K562 (cell line): ENCODE measurements around the gene SNX25. TPM values are rescaled to one million over a fixed set of nuclear protein-coding genes. Genes with fewer than 3 reads are reported as not detected.

ENCODE experiments used
- ATAC-seq: fragments of 200-7000 bp; cut with Tn5 transposase; 3 replicates; pipeline ENCODE4 v1.9.1; 2020; ENCODE audit warnings: moderate library complexity
- BruUV-seq: library from RNA; stranded (reverse); fragments of 400-500 nt; replicated peaks from 2 replicates; lab custom pipeline; 2021; lab: Mats Ljungman, UMichigan
- CTCF ChIA-PET: fragments of 300-600 bp; formaldehyde crosslinking; extraction: SDS; loops from one replicate; lab custom pipeline; 2021; ENCODE audit warnings: low intra/inter-chr PET ratio; lab: Yijun Ruan, JAX
- POLR2A ChIA-PET: fragments of 300-600, 350-650 bp; sonication (Branson Sonifier 250); formaldehyde crosslinking; extraction: SDS; loops from one replicate; lab custom pipeline; 2021; ENCODE audit warnings: antibody characterized with exemption, inconsistent platforms; lab: Yijun Ruan, JAX
- DNase-seq, 4 experiments: peaks; one replicate each; pipeline versions ENCODE4 v3.0.0 to v3.0.0-alpha.2; 2011 to 2018; ENCODE audit warnings: low spot score in 3 of 4, mixed read lengths in 3 of 4; ENCODE audit errors: extremely low read depth in 1 of 4
- FAIRE-seq: peaks from 2 replicates; lab custom pipeline; 2011; peaks lifted over from hg19 to GRCh38; lab: Jason Lieb, UNC
- H2AFZ ChIP-seq: 2 replicates; pipeline ENCODE4 v1.6.0; 2011; ENCODE audit warnings: low read depth, low read length, control low read depth, inconsistent platforms
- H3K27ac ChIP-seq: fragments of 200-600 bp; 3 replicates; pipeline ENCODE4 v1.8.0; 2011; ENCODE audit warnings: low read depth, mild to moderate bottlenecking, control low read depth, inconsistent platforms, low read length, moderate library complexity, mixed read lengths; ENCODE audit errors: extremely low read depth
- H3K27me3 ChIP-seq, 2 experiments: fragments of 300-600 bp in 1 of 2; 2 replicates in 1 of 2; 3 replicates in 1 of 2; pipeline versions ENCODE4 v1.6.0 to v1.8.0; 2011; ENCODE audit warnings: inconsistent platforms in 2 of 2, low read length in 2 of 2, mild to moderate bottlenecking in 1 of 2, mixed read lengths in 1 of 2, moderate library complexity in 1 of 2; ENCODE audit not compliant: control insufficient read depth in 2 of 2, insufficient read depth in 2 of 2
- H3K36me3 ChIP-seq: fragments of 300-600 bp; 3 replicates; pipeline ENCODE4 v1.8.0; 2011; ENCODE audit warnings: mild to moderate bottlenecking, low read length, inconsistent platforms; ENCODE audit not compliant: control insufficient read depth, insufficient read depth
- H3K4me1 ChIP-seq, 2 experiments: fragments of 200-600 bp in 1 of 2; replicated peaks in 1 of 2; 2 replicates in 1 of 2; 3 replicates in 1 of 2; pipeline versions ENCODE4 v1.5.1 to v1.8.0; 2011; ENCODE audit warnings: inconsistent platforms in 2 of 2, low read length in 2 of 2, mild to moderate bottlenecking in 1 of 2, mixed read lengths in 1 of 2, moderate library complexity in 1 of 2; ENCODE audit not compliant: control insufficient read depth in 2 of 2, insufficient read depth in 2 of 2
- H3K4me2 ChIP-seq: 2 replicates; pipeline ENCODE4 v1.6.1; 2011; ENCODE audit warnings: low read length, control low read depth, inconsistent platforms, mixed read lengths; ENCODE audit not compliant: insufficient read depth
- H3K4me3 ChIP-seq: fragments of 200-600 bp; sonication (generic), shearing (Covaris generic); 2 replicates; pipeline ENCODE4 v1.5.1; 2016; ENCODE audit warnings: control low read depth, inconsistent platforms
- H3K79me2 ChIP-seq: fragments of 200-600 bp; 3 replicates; pipeline ENCODE4 v1.8.0; 2011; ENCODE audit warnings: low read length, inconsistent platforms; ENCODE audit not compliant: control insufficient read depth, insufficient read depth
- H3K9ac ChIP-seq, 2 experiments: 2 replicates each; pipeline versions ENCODE4 v1.6.0 to v1.6.1; 2011; ENCODE audit warnings: low read depth in 2 of 2, low read length in 2 of 2, control low read depth in 1 of 2, inconsistent platforms in 1 of 2, mild to moderate bottlenecking in 1 of 2, mixed read lengths in 1 of 2; ENCODE audit not compliant: insufficient read depth in 1 of 2
- H3K9me1 ChIP-seq: one replicate; pipeline ENCODE4 v1.6.0; 2011; ENCODE audit warnings: inconsistent platforms, mild to moderate bottlenecking, low read length, moderate library complexity; ENCODE audit not compliant: control insufficient read depth, insufficient read depth
- H3K9me3 ChIP-seq: replicated peaks from 2 replicates; pipeline ENCODE4 v1.5.1; 2011; ENCODE audit warnings: low read depth, low read length, inconsistent platforms; ENCODE audit not compliant: control insufficient read depth, insufficient read depth
- H4K20me1 ChIP-seq: replicated peaks from 2 replicates; pipeline ENCODE4 v1.6.1; 2011; ENCODE audit warnings: low read length, inconsistent platforms, mixed read lengths; ENCODE audit not compliant: control insufficient read depth, insufficient read depth
- ARID1B ChIP-seq: fragments of 450-650 bp; IDR thresholded peaks from 2 replicates; pipeline ENCODE4 v1.6.1; 2016; ENCODE audit warnings: antibody characterized with exemption, mild to moderate bottlenecking, inconsistent platforms
- CEBPB ChIP-seq: fragments of 450-650 bp; IDR thresholded peaks from 2 replicates; pipeline ENCODE4 v1.6.1; 2016; ENCODE audit warnings: missing genetic modification characterization, missing compliant biosample characterization
- DDX20 ChIP-seq: fragments of 450-650 bp; IDR thresholded peaks from 2 replicates; pipeline ENCODE4 v1.6.1; 2016; ENCODE audit warnings: missing genetic modification characterization, low read depth, mild to moderate bottlenecking, missing compliant biosample characterization, moderate library complexity
- JUND ChIP-seq, 2 experiments: IDR thresholded peaks; 2 replicates in 1 of 2; 3 replicates in 1 of 2; pipeline ENCODE4 v1.6.1; 2011; ENCODE audit warnings: borderline replicate concordance in 2 of 2, low read depth in 2 of 2, low read length in 2 of 2, improper control_type of control experiment in 1 of 2, missing biosample characterization in 1 of 2, missing genetic modification characterization in 1 of 2, missing genetic modification reagents in 1 of 2
- NEUROD1 ChIP-seq: fragments of 150-350 bp; IDR thresholded peaks from 2 replicates; pipeline ENCODE4 v1.6.1; 2014; ENCODE audit warnings: borderline replicate concordance, low read length, low read depth; ENCODE audit not compliant: partially characterized antibody
- POLR3A ChIP-seq: IDR thresholded peaks from 2 replicates; pipeline ENCODE4 v1.6.1; 2011; ENCODE audit warnings: borderline replicate concordance, mild to moderate bottlenecking, moderate library complexity; ENCODE audit not compliant: insufficient read length, insufficient read depth; ENCODE audit errors: extremely low read depth
- U2AF1 ChIP-seq: fragments of 200-400 bp; formaldehyde crosslinking; optimal IDR thresholded peaks from 2 replicates; pipeline ENCODE3; 2017; ENCODE audit warnings: mild to moderate bottlenecking, low read depth, low read length, moderate library complexity
- ZNF121 ChIP-seq: sonication (generic); formaldehyde crosslinking; conservative IDR thresholded peaks from 2 replicates; pipeline ENCODE4 v1.8.0; 2022; ENCODE audit warnings: missing genetic modification reagents
- ZNF174 ChIP-seq: fragments of 250-450 bp; sonication (Bioruptor Pico); IDR thresholded peaks from 2 replicates; pipeline ENCODE4 v1.4.0; 2020; ENCODE audit warnings: mild to moderate bottlenecking
- WGBS: fragments of 100-300 bp; shearing (Covaris generic); methylation state at CpG from one replicate; pipeline ENCODE4 v1.1.6; 2016; ENCODE audit warnings: low coverage, mixed read lengths; ENCODE audit not compliant: insufficient coverage; ENCODE audit errors: missing lambda C conversion rate; 5-methylcytosine and 5-hydroxymethylcytosine counted together
- in situ Hi-C: fragments of 300-500 bp; cut with MboI; formaldehyde crosslinking; loops from 4 replicates; pipeline ENCODE4 v1.15.0; 2018; ENCODE audit warnings: inconsistent platforms, mixed read lengths
- intact Hi-C: fragments of 100-400 bp; cut with micrococcal nuclease; formaldehyde crosslinking; loops from 2 replicates; pipeline ENCODE4 v1.14.2; 2022
- polyA plus RNA-seq, 8 experiments: library from polyadenylated mRNA; depleted of rRNA in 4 of 8; stranded (reverse) in 5 of 8; unstranded in 3 of 8; fragments of >200 nt; fragmentation: Nextera tagmentation in 2 of 8; fragmentation: Illumina TruSeq in 1 of 8; extraction: Ambion mirVana in 2 of 8; extraction: Trizol in 1 of 8; gene quantifications; 2 replicates each; pipeline versions ENCODE4 v1.2.1 to v1.2.3, GENCODE V29; 2011 to 2014; ENCODE audit warnings: inconsistent platforms in 1 of 8, missing spikeins in 1 of 8
- total RNA-seq, 7 experiments: library from RNA; depleted of rRNA in 6 of 7; stranded (reverse); fragments of >200 nt in 6 of 7; fragmentation: Illumina TruSeq in 2 of 7; extraction: Trizol in 2 of 7; gene quantifications; 2 replicates each; pipeline versions ENCODE4 v1.2.1 to v1.2.3, GENCODE V29; 2011 to 2021; ENCODE audit warnings: low replicate concordance in 1 of 7
- TF ChIP-seq, protein P1 (sequence below): sonication (generic); formaldehyde crosslinking; IDR thresholded peaks from 2 replicates; pipeline ENCODE4 v1.8.0; 2022; ENCODE audit warnings: missing genetic modification reagents, mild to moderate bottlenecking, borderline replicate concordance
- TF ChIP-seq, protein P2 (sequence below): fragments of 450-650 bp; IDR thresholded peaks from 2 replicates; pipeline ENCODE4 v1.6.1; 2017; ENCODE audit warnings: antibody characterized with exemption

The SNX25 gene
- total and polyA plus RNA-seq, 9 of the 15 experiments (the other 6 are each of a cell fraction or from before 2014, with no cell fraction given) = 2.5 to 23.4 (median 13.3) TPM

DNA sequence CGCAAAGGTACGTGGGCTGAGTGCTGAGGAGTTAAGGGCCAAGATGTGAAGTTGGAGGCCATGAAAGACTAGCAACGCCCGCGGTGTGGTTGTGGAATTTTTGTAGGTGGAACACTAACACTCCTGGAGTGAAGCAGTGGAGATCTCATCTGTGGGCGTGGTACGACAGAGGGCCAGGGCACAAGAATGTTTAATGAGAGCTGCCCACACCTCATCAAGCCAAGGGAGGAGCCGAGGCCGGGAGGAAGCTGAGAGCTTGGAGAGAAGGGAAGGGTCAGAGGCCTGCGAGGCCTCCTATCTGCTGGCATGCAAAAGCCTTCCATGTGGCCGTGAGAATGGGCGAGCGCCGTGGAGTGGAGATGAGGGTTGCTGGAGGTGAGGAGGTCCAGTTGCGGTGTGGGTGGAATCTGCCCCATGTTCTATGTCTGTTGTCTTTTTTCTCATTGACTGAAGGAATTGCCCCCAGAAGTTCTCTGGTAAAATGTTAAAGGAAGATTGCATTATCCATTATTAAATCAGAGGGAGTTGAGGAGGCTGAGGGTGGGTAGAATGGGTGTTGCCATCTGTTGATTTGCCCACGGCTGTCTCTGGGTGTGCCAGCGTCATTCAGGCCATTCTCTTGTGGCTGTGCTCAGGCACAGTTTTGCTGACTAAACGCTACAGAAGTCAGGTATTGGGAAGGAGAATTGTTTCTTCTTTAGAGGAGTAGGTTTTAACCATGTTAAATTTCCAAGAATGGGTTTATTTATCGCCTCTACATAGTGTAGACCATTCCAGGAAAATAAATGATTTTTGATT, 19.8 kb downstream of the SNX25 start:
- H3K27me3 ChIP-seq = no peaks in the 10 kb centered on the region
- H4K20me1 ChIP-seq = 0 out of 2 replicates have a peak, but pooled peaks cover 3% of the 10 kb centered on the region
- no peak; the same call in 2 of the 3 replicates for ATAC-seq
- DNase-seq = no peak
- TF ChIP-seq, protein P1, sequence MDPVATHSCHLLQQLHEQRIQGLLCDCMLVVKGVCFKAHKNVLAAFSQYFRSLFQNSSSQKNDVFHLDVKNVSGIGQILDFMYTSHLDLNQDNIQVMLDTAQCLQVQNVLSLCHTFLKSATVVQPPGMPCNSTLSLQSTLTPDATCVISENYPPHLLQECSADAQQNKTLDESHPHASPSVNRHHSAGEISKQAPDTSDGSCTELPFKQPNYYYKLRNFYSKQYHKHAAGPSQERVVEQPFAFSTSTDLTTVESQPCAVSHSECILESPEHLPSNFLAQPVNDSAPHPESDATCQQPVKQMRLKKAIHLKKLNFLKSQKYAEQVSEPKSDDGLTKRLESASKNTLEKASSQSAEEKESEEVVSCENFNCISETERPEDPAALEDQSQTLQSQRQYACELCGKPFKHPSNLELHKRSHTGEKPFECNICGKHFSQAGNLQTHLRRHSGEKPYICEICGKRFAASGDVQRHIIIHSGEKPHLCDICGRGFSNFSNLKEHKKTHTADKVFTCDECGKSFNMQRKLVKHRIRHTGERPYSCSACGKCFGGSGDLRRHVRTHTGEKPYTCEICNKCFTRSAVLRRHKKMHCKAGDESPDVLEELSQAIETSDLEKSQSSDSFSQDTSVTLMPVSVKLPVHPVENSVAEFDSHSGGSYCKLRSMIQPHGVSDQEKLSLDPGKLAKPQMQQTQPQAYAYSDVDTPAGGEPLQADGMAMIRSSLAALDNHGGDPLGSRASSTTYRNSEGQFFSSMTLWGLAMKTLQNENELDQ (CRISPR knock-in tag) = no peak
- TF ChIP-seq DDX20 (tag) = no peak
- no peak for TF ChIP-seq NEUROD1
- no peak for TF ChIP-seq ZNF121 (CRISPR knock-in tag)
- no peak for TF ChIP-seq U2AF1
- TF ChIP-seq CEBPB (tag) = no peak
- TF ChIP-seq ARID1B = no peak
- TF ChIP-seq POLR3A = no peak
- no peak for TF ChIP-seq JUND (IDR thresholded peaks at IDR 0.05; ENCODE audit: borderline replicate concordance, low read depth, low read length)
- TF ChIP-seq JUND (tag; IDR thresholded peaks at IDR 0.05; ENCODE audit: borderline replicate concordance, low read depth, low read length) = no peak
- TF ChIP-seq, protein P2, sequence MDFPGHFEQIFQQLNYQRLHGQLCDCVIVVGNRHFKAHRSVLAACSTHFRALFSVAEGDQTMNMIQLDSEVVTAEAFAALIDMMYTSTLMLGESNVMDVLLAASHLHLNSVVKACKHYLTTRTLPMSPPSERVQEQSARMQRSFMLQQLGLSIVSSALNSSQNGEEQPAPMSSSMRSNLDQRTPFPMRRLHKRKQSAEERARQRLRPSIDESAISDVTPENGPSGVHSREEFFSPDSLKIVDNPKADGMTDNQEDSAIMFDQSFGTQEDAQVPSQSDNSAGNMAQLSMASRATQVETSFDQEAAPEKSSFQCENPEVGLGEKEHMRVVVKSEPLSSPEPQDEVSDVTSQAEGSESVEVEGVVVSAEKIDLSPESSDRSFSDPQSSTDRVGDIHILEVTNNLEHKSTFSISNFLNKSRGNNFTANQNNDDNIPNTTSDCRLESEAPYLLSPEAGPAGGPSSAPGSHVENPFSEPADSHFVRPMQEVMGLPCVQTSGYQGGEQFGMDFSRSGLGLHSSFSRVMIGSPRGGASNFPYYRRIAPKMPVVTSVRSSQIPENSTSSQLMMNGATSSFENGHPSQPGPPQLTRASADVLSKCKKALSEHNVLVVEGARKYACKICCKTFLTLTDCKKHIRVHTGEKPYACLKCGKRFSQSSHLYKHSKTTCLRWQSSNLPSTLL = no peak
- TF ChIP-seq ZNF174 (CRISPR knock-in tag) = no peak
- peaks cover 0 to 4% of the 10 kb centered on the region in 2 experiments; a peak in 2 of 5 replicates for H3K4me1 ChIP-seq
- H3K9me1 ChIP-seq = no peaks in the 10 kb centered on the region
- H3K9ac ChIP-seq = no peak overlapping the region
- CTCF ChIA-PET = no interaction called here
- peaks cover 3% of the 10 kb centered on the region; the same call in 2 of the 3 replicates for H3K79me2 ChIP-seq
- H3K27ac ChIP-seq = no peak overlapping the region
- no TSS peak for BruUV-seq
- POLR2A ChIA-PET = interaction anchor here (1.0 kb wide), 2 partner anchors 10 to 25 kb away, joined by 3 to 4 read pairs; no protein-coding TSS in a partner anchor
- WGBS = 72% methylated on average over 19 of the region's 19 CpGs
- no peak for FAIRE-seq
- H3K36me3 ChIP-seq = no peaks in the 10 kb centered on the region
- intact Hi-C loops = no loop called here
- H2AFZ ChIP-seq = no peak overlapping the region
- in situ Hi-C loops = no loop called here
- H3K9me3 ChIP-seq = no peaks in the 10 kb centered on the region
- H3K4me3 ChIP-seq = no peak overlapping the region
- no peak overlapping the region for H3K4me2 ChIP-seq
